Coronary artery (tissue), 2 donors: ENCODE data around the gene KMT2A.

Source experiments
- DNase-seq: peaks from one replicate; pipeline ENCODE4 v3.0.0-alpha.2; 2017; ENCODE audit warnings: low spot score
- H3K27ac ChIP-seq, 2 donors: fragments of 200-600 bp; sonication (generic); one replicate each; pipeline ENCODE4 v1.5.1; 2016 to 2019
- H3K4me3 ChIP-seq: fragments of 200-600 bp; sonication (generic); 2 replicates; pipeline ENCODE4 v1.5.1; 2016; ENCODE audit warnings: mild to moderate bottlenecking, moderate library complexity
- TF ChIP-seq, protein P1 (sequence below): fragments of 200-600 bp; sonication (generic); IDR thresholded peaks from one replicate; pipeline ENCODE4 v1.5.1; 2019; ENCODE audit warnings: antibody characterized with exemption

Gene KMT2A

DNA sequence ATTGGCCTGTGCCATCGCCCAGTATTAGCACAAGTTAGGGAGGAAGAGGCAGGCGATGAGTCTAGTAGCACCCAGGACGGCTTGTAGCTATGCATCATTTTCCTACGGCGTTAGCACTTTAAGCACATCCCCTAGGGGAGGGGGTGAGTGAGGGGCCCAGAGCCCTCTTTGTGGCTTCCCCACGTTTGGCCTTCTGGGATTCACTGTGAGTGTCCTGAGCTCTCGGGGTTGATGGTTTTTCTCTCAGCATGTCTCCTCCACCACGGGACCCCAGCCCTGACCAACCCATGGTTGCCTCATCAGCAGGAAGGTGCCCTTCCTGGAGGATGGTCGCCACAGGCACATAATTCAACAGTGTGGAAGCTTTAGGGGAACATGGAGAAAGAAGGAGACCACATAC, 99.0 kb downstream of the KMT2A start:
- Histone ChIP-seq H3K4me3 (no peak overlapping the region), H3K27ac (no peak overlapping the region)
- peak; percentile 43 for DNase-seq
- TF ChIP-seq, protein P1, sequence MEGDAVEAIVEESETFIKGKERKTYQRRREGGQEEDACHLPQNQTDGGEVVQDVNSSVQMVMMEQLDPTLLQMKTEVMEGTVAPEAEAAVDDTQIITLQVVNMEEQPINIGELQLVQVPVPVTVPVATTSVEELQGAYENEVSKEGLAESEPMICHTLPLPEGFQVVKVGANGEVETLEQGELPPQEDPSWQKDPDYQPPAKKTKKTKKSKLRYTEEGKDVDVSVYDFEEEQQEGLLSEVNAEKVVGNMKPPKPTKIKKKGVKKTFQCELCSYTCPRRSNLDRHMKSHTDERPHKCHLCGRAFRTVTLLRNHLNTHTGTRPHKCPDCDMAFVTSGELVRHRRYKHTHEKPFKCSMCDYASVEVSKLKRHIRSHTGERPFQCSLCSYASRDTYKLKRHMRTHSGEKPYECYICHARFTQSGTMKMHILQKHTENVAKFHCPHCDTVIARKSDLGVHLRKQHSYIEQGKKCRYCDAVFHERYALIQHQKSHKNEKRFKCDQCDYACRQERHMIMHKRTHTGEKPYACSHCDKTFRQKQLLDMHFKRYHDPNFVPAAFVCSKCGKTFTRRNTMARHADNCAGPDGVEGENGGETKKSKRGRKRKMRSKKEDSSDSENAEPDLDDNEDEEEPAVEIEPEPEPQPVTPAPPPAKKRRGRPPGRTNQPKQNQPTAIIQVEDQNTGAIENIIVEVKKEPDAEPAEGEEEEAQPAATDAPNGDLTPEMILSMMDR: no peak

DNA sequence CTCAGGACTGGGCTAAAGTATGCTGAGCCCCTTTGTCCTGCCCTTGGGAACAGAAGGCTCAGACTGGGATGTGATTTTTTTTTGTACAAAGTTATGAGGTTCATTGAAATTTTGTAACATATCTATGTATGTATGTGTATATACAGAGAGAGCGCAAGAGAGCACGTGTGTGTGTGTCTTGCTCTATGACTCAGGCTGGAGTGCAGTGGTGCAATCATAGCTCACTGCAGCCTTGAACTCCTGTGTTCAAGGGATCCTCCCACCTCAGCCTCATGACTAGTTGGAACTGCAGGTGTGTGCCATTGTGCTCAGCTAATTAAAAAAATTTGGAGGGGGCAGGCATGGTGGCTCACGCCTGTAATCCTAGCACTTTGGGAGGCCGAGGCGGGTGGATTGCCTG, 100.4 kb downstream of the KMT2A start:
- TF ChIP-seq, protein P1: no peak
- peak; percentile 31 for DNase-seq

DNA sequence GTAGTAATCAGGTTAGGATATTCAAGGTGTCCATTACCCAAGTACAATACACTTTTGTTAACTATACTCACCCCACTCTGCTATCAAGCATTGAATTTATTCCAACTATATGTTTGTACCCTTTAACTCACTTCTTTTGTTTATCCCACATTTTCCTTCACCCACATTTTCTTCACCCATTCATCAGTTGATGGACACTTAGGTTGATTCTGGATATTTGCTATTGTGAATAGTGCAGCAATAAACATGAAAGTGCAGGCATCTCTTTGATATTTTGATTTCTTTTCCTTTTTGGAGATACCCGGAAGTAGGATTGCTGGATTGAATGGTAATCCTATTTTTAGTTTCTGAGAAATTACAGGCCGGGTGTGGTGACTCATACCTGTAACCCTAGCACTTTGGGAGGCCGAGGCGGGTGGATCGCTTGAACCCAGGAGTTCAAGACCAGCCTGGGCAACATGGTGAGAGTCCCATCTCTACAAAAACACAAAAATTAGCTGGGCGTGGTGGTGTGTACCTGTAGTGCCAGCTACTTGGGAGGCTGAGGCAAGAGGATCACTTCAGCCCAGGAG, 101.2 kb downstream of the KMT2A start:
- Histone ChIP-seq H3K27ac (no peak overlapping the region), H3K4me3 (no peak overlapping the region)
- TF ChIP-seq, protein P1: no peak
- DNase-seq: no peak

More for the DNA sequence above, 100.4 kb downstream of the KMT2A start:
- Histone ChIP-seq H3K27ac (no peak overlapping the region), H3K4me3 (no peak overlapping the region)

DNA sequence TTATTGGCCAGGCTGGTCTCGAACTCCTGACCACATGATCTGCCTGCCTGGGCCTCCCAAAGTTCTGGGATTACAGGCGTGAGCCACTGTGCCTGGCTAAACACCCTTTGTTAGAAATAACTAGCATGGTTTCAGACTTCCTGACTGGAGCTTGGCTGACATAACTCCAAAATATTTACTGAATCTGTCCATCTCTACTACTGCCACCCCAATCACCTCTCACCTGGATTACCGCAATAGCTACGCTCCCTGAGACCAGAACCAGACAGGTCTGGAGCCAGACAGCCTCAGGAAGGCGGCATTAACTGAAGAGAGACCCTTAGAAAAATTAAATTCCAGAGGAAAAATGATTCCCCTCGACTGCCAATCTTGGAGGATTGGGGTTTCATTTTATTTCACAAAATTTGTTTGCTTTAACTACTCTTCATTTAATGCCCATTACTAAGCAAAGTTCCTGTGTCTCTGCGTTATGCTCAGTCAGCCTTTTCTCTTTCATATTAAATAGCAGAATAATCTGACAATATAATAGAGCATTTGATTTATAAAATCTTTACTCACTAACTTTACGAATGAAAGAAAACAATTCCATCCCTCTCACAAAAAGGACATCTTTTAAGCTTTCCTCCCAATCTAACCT, 107.8 kb downstream of the KMT2A start:
- TF ChIP-seq, protein P1: no peak
- H3K4me3 ChIP-seq: no peak overlapping the region
- no peak overlapping the region for H3K27ac ChIP-seq
- peak; percentile 5 for DNase-seq

DNA sequence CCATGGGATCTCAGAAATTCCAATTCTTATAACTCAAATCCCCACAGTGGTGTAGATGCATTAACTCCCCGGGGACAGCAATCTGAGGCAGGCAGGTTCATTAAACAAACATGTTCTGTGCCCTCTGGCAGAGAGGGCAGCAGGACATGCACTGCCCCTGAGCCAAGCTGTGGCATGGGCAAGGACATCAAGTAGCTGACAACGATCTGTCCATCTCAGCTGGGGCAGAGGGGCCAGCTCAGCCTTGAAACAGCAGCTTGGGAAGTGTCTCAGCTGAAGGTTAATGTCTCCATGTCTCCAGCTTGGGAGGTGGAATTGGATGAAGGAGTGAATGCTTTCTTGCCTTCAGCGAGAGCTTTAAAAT, 108.3 kb downstream of the KMT2A start:
- TF ChIP-seq, protein P1: no peak
- Histone ChIP-seq H3K4me3 (no peak overlapping the region), H3K27ac (no peak overlapping the region)
- no peak for DNase-seq

DNA sequence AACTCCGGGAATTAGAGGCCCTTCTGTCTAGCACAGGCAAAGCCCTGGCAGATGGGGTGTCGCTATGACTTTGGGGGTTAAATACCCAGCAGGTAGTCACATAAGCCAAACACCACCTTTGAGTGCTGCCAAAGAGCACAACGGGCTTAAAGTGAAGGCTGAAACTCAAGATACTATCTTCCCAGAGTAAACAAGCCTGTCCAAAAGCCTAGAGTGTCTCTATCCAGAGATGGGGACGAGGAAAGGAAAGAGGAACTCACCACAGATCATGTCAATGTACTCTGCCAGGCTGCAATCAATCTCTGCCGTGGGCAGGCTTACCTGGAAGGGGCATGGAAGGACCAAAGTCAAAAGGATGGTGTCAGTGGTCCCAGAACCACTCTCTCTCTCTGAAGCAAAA, 109.2 kb downstream of the KMT2A start:
- peak; percentile 11 for DNase-seq
- TF ChIP-seq, protein P1: no peak
- Histone ChIP-seq H3K27ac (no peak overlapping the region), H3K4me3 (no peak overlapping the region)

DNA sequence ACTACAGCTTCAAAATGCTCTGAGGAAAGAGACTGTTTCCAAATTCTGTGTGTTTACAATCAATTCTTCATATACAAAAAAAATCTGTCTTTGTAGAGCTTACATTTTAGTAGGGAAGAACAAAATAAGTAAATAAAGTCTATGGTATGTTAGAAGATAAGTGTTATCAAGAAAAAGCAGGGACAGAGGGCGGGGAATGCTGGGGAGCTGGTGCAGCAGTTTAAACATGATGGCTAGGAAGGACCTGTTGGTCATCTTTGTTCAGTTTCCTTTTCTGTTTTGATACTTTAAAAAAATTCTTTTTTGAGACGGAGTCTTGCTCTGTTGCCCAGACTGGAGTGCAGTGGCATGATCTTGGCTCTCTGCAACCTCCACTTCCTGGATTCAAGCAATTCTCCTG, 110.8 kb downstream of the KMT2A start:
- DNase-seq: peak; percentile 9
- Histone ChIP-seq H3K27ac (no peak overlapping the region), H3K4me3 (no peak overlapping the region)
- TF ChIP-seq, protein P1: no peak
